Osteoblast (primary cell): Measurements from ENCODE around the gene NAV2. TPM values are rescaled to one million over a fixed set of nuclear protein-coding genes. Genes with fewer than 3 reads are reported as not detected.

ENCODE experiments used
- DNase-seq: peaks from one replicate; pipeline ENCODE4 v3.0.0; 2011; ENCODE audit warnings: low spot score, mixed read lengths; ENCODE audit not compliant: insufficient read length; ENCODE audit errors: missing footprints
- H2AFZ ChIP-seq: 2 replicates; pipeline ENCODE4 v1.6.0; 2011; ENCODE audit warnings: mild to moderate bottlenecking, low read length
- H3K27ac ChIP-seq: 2 replicates; pipeline ENCODE4 v1.5.1; 2011; ENCODE audit warnings: mild to moderate bottlenecking, low read depth, low read length, moderate library complexity
- H3K27me3 ChIP-seq: 2 replicates; pipeline ENCODE4 v1.6.0; 2012; ENCODE audit warnings: mild to moderate bottlenecking, control low read depth, inconsistent platforms, low read length, moderate library complexity; ENCODE audit not compliant: insufficient read depth
- H3K36me3 ChIP-seq: 2 replicates; pipeline ENCODE4 v1.5.1; 2011; ENCODE audit warnings: mild to moderate bottlenecking, low read length, control low read depth, moderate library complexity; ENCODE audit not compliant: insufficient read depth
- H3K4me1 ChIP-seq: 2 replicates; pipeline ENCODE4 v1.5.1; 2011; ENCODE audit warnings: mild to moderate bottlenecking, low read length, control low read depth, moderate library complexity; ENCODE audit not compliant: insufficient read depth
- H3K4me2 ChIP-seq: 2 replicates; pipeline ENCODE4 v1.6.0; 2011; ENCODE audit warnings: mild to moderate bottlenecking, low read length; ENCODE audit not compliant: insufficient read depth
- H3K4me3 ChIP-seq: fragments of 200-600 bp; sonication (generic); 3 replicates; pipeline ENCODE4 v1.5.1; 2012; ENCODE audit warnings: mild to moderate bottlenecking, low read length, inconsistent platforms; ENCODE audit not compliant: insufficient read depth
- H3K79me2 ChIP-seq: 2 replicates; pipeline ENCODE4 v1.6.0; 2012; ENCODE audit warnings: mild to moderate bottlenecking, low read length, control low read depth, inconsistent platforms; ENCODE audit not compliant: insufficient read depth
- H3K9me3 ChIP-seq: 2 replicates; pipeline ENCODE4 v1.5.1; 2011; ENCODE audit warnings: low read depth, low read length, control low read depth
- H4K20me1 ChIP-seq: 2 replicates; pipeline ENCODE4 v1.6.0; 2012; ENCODE audit warnings: mild to moderate bottlenecking, low read length, control low read depth; ENCODE audit not compliant: insufficient read depth
- CTCF ChIP-seq: IDR thresholded peaks from 2 replicates; pipeline ENCODE4 v1.5.1; 2011; ENCODE audit warnings: mild to moderate bottlenecking, low read depth, low read length, moderate library complexity; ENCODE audit errors: extremely low read depth
- total RNA-seq: library from RNA; depleted of rRNA; stranded (reverse); fragments of >200 nt; gene quantifications from 2 replicates; pipeline ENCODE4 v1.2.3, GENCODE V29; 2012

The NAV2 gene
- total RNA-seq, 1 donor: 8.7 TPM

GRCh38 chr11:20154381-20154780 is 441.7 kb downstream of the NAV2 start:
- Histone ChIP-seq H2AFZ (no peak overlapping the region), H3K79me2 (no peaks in the 10 kb centered on the region), H3K9me3 (no peaks in the 10 kb centered on the region), H3K36me3 (no peaks in the 10 kb centered on the region), H3K27ac (no peak overlapping the region), H3K27me3 (peaks cover 54% of the 10 kb centered on the region), H3K4me2 (no peak overlapping the region), H4K20me1 (peaks cover 5% of the 10 kb centered on the region), H3K4me1 (peaks cover 7% of the 10 kb centered on the region), H3K4me3 (no peak overlapping the region)
- DNase-seq: peak; percentile 91
- TF ChIP-seq CTCF: no peak

DNA sequence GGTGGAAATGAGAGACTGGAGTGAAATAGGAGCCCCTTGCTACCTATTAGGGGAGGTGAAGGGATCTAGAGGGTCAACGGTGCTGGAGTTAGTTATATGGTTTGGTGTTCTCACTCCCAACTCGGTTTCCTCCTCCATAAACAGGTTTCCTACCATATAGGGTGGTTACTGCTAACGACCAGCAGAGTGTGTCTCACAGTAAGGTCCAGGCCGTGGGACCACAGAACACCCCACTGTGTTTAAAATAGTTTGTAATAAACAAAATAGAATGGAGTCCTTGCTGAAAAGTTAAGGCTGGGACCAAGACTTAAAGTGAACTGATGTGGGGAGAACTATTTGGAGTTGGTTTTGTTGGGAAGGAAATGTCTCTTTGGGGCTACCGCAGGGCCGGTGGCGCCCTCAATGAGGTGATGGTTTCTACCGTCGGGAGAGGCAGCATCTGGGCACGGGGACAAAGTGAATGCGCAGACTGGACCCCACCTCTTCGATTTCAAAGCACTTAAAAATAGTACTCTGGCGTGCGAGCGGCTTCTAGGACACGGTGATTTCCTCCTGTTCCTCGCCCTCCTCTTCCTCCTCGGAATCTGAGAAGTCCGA is 443.1 kb downstream of the NAV2 start:
- no peaks in the 10 kb centered on the region for H3K9me3 ChIP-seq
- no peak overlapping the region for H3K4me3 ChIP-seq
- peak; percentile 86 for DNase-seq
- no peak overlapping the region for H2AFZ ChIP-seq
- no peak overlapping the region for H3K27ac ChIP-seq
- peaks cover 5% of the 10 kb centered on the region for H4K20me1 ChIP-seq
- no peak overlapping the region for H3K4me2 ChIP-seq
- TF ChIP-seq CTCF: no peak
- H3K4me1 ChIP-seq: peaks cover 7% of the 10 kb centered on the region
- peaks cover 63% of the 10 kb centered on the region for H3K27me3 ChIP-seq
- no peaks in the 10 kb centered on the region for H3K36me3 ChIP-seq
- H3K79me2 ChIP-seq: no peaks in the 10 kb centered on the region

DNA sequence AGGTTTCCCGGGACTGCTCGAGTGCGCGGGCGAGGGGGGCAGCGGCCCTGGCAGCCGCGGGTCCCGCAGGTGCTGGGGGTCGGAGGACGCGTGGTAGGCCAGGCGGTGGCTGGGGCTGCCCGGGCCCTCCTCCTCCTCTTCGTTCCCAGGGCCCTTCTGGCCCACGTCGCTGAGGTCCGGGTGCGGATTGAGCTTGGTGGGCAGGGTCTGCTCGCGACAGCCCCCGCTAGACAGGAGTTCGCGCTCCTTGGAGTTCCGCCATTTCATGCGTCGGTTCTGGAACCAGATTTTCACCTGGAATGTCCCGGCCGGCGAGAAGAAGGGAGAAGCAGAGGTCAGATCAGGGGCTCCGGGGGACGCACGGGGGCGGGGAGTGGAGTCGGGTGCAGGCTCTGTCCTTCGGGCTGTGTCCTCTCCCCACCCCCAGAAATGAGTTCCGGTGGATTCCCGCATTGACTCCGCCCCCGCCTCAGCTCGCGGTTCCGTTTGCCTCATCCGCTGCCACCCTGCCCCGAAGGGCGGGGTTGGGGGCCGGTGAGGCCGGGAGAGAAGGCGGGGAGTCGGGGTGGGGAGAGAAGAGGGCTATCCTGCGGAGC is 443.7 kb downstream of the NAV2 start:
- H3K27ac ChIP-seq: no peak overlapping the region
- H2AFZ ChIP-seq: no peak overlapping the region
- H3K27me3 ChIP-seq: peaks cover 69% of the 10 kb centered on the region
- H3K36me3 ChIP-seq: no peaks in the 10 kb centered on the region
- DNase-seq: peak; percentile 42
- no peak for TF ChIP-seq CTCF
- H3K4me2 ChIP-seq: no peak overlapping the region
- no peaks in the 10 kb centered on the region for H3K9me3 ChIP-seq
- peaks cover 5% of the 10 kb centered on the region for H4K20me1 ChIP-seq
- H3K4me3 ChIP-seq: no peak overlapping the region
- no peaks in the 10 kb centered on the region for H3K79me2 ChIP-seq
- peaks cover 7% of the 10 kb centered on the region for H3K4me1 ChIP-seq

- Histone ChIP-seq H3K9me3 (no peaks in the 10 kb centered on the region), H3K79me2 (no peaks in the 10 kb centered on the region), H3K27me3 (peaks cover 76% of the 10 kb centered on the region), H3K36me3 (no peaks in the 10 kb centered on the region), H3K4me3 (no peak overlapping the region), H3K4me1 (peaks cover 7% of the 10 kb centered on the region), H4K20me1 (peaks cover 5% of the 10 kb centered on the region), H2AFZ (no peak overlapping the region), H3K4me2 (peak overlapping the region; percentile 13), H3K27ac (no peak overlapping the region)
- TF ChIP-seq CTCF: no peak
- DNase-seq: peak; percentile 48
Measured at GRCh38 chr11:20156876-20157613, 444.4 kb downstream of the NAV2 start.
